ENCODE results near the gene TWNK. TPM values are rescaled to one million over a fixed set of nuclear protein-coding genes. Genes with fewer than 3 reads are reported as not detected.

TWNK gene
- total RNA-seq, 2 experiments from 2014 or later: 2.7 to 2.8 TPM

DNA sequence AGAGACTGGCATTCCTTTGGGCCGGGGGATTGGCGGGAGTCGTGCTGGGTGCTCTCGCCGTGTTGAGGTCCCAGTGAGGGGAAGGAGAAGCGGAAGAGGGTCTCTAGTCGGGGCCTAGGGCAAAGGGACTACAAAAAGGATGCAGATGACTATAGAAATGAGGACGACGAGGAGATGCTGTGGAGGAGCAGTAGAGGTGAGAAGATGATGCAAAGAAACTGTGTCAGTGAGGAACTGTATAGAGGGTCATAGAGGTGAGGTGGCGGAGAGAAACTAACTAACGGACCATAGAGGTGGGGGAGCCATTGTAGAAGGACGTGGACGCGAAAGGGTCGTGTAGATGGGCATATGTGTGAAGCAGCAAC is 324 bp downstream of the TWNK start:
- CTCF ChIA-PET: interaction anchor here (1.2 to 1.6 kb wide), 2 partner anchors 10 to 12 kb away, joined by 3 to 7 read pairs; partner anchors contain the start of gene LZTS2
- peak overlapping the region; percentile 97 for H3K4me3 Mint-ChIP-seq
- H3K36me3 ChIP-seq (ENCODE audit: insufficient read depth, low read length): peaks cover 48% of the 10 kb centered on the region
- H3K4me1 ChIP-seq (ENCODE audit: insufficient read depth, low read length): peaks cover 41% of the 10 kb centered on the region
- DNase-seq (no peak), ATAC-seq (ENCODE audit: poor library complexity) (no peak)
- H3K9me3 Mint-ChIP-seq: no peaks in the 10 kb centered on the region
- intact Hi-C loops (cut with DNase I, micrococcal nuclease): loop anchor here in 1 of 2 experiments (2.0 to 5.0 kb wide), 2 partner anchors 75 to 450 kb away; partner anchors contain the start of genes HIF1AN and SLF2
- H3K36me3 Mint-ChIP-seq (ENCODE audit: low read depth): peaks cover 63% of the 10 kb centered on the region
- POLR2A ChIA-PET: interaction anchor here (0.7 to 4.7 kb wide), 3 partner anchors 10 to 75 kb away, joined by 3 to 34 read pairs (median 4); partner anchors contain the start of genes LZTS2 and SLF2
- no peaks in the 10 kb centered on the region for H3K27me3 ChIP-seq (ENCODE audit: control insufficient read depth in 1 of 2, insufficient read depth in 2 of 2, low read length in 2 of 2)
- no peak for TF ChIP-seq CTCF (IDR thresholded peaks at IDR 0.05)
- H3K4me1 Mint-ChIP-seq (ENCODE audit: low read depth): peaks cover 26% of the 10 kb centered on the region
- peak overlapping the region; percentile 96 for H3K4me3 ChIP-seq (ENCODE audit: low read length)
- H3K27ac ChIP-seq (ENCODE audit: low read depth in 1 of 2, low read length in 2 of 2): peak overlapping the region in 1 of 2 donors; percentile 52
- peak overlapping the region; percentile 86 for H3K27ac Mint-ChIP-seq
- H3K27me3 Mint-ChIP-seq: no peaks in the 10 kb centered on the region
- no peaks in the 10 kb centered on the region for H3K9me3 ChIP-seq (ENCODE audit: control insufficient read depth in 1 of 2, insufficient read depth in 1 of 2, low read length in 2 of 2)

GRCh38 chr10:100988166-100988565 is 823 bp downstream of the TWNK start:
- Histone ChIP-seq H3K27ac (ENCODE audit: low read depth in 1 of 2, low read length in 2 of 2) (no peak overlapping the region), H3K4me3 (ENCODE audit: low read length) (peak overlapping the region; percentile 96), H3K36me3 (ENCODE audit: insufficient read depth, low read length) (peaks cover 46% of the 10 kb centered on the region), H3K27me3 (ENCODE audit: control insufficient read depth in 1 of 2, insufficient read depth in 2 of 2, low read length in 2 of 2) (no peaks in the 10 kb centered on the region), H3K4me1 (ENCODE audit: insufficient read depth, low read length) (peaks cover 41% of the 10 kb centered on the region), H3K9me3 (ENCODE audit: control insufficient read depth in 1 of 2, insufficient read depth in 1 of 2, low read length in 2 of 2) (no peaks in the 10 kb centered on the region)
- TF ChIP-seq CTCF (IDR thresholded peaks at IDR 0.05): no peak
- ATAC-seq (ENCODE audit: poor library complexity) (no peak), DNase-seq (no peak)
- Mint-ChIP-seq H3K36me3 (ENCODE audit: low read depth) (peaks cover 64% of the 10 kb centered on the region), H3K4me1 (ENCODE audit: low read depth) (peaks cover 26% of the 10 kb centered on the region), H3K27ac (peak overlapping the region; percentile 86), H3K9me3 (no peaks in the 10 kb centered on the region), H3K27me3 (no peaks in the 10 kb centered on the region), H3K4me3 (peak overlapping the region; percentile 97)
- intact Hi-C loops (cut with DNase I, micrococcal nuclease): loop anchor here in 1 of 2 experiments (5.0 kb wide), 1 partner anchor 451 kb away; the partner anchor contains the start of gene HIF1AN
- CTCF ChIA-PET: interaction anchor here (1.6 to 2.9 kb wide), 2 partner anchors 9 to 11 kb away, joined by 7 to 9 read pairs; partner anchors contain the start of gene LZTS2
- POLR2A ChIA-PET: interaction anchor here (1.0 to 4.7 kb wide), 3 partner anchors 10 to 55 kb away, joined by 3 to 34 read pairs (median 3); partner anchors contain the start of gene LZTS2

GRCh38 chr10:100989088-100989487 is 1.7 kb downstream of the TWNK start:
- CTCF ChIA-PET: interaction anchor here (1.6 to 2.9 kb wide), 2 partner anchors 8 to 10 kb away, joined by 7 to 9 read pairs; partner anchors contain the start of gene LZTS2
- Histone ChIP-seq H3K4me1 (ENCODE audit: insufficient read depth, low read length) (peaks cover 41% of the 10 kb centered on the region), H3K36me3 (ENCODE audit: insufficient read depth, low read length) (peaks cover 52% of the 10 kb centered on the region), H3K27me3 (ENCODE audit: control insufficient read depth in 1 of 2, insufficient read depth in 2 of 2, low read length in 2 of 2) (no peaks in the 10 kb centered on the region), H3K27ac (ENCODE audit: low read depth in 1 of 2, low read length in 2 of 2) (no peak overlapping the region), H3K9me3 (ENCODE audit: control insufficient read depth in 1 of 2, insufficient read depth in 1 of 2, low read length in 2 of 2) (no peaks in the 10 kb centered on the region), H3K4me3 (ENCODE audit: low read length) (no peak overlapping the region)
- intact Hi-C loops (cut with DNase I, micrococcal nuclease): loop anchor here in 1 of 2 experiments (5.0 kb wide), 1 partner anchor 452 kb away; the partner anchor contains the start of gene HIF1AN
- POLR2A ChIA-PET: interaction anchor here (1.0 to 4.7 kb wide), 2 partner anchors 9 to 54 kb away, joined by 3 to 34 read pairs; partner anchors contain the start of gene LZTS2
- Mint-ChIP-seq H3K36me3 (ENCODE audit: low read depth) (peaks cover 67% of the 10 kb centered on the region), H3K4me3 (no peak overlapping the region), H3K4me1 (ENCODE audit: low read depth) (peaks cover 26% of the 10 kb centered on the region), H3K27ac (no peak overlapping the region), H3K27me3 (no peaks in the 10 kb centered on the region), H3K9me3 (no peaks in the 10 kb centered on the region)
- ATAC-seq (ENCODE audit: poor library complexity) (no peak), DNase-seq (no peak)
- TF ChIP-seq CTCF (IDR thresholded peaks at IDR 0.05): no peak
